T-helper 9 cell (primary cell): Measurements from ENCODE around the gene ITGAX.

Experiments
- DNase-seq: peaks from one replicate; pipeline ENCODE4 v3.0.0-alpha.2; 2020

Gene ITGAX

DNA sequence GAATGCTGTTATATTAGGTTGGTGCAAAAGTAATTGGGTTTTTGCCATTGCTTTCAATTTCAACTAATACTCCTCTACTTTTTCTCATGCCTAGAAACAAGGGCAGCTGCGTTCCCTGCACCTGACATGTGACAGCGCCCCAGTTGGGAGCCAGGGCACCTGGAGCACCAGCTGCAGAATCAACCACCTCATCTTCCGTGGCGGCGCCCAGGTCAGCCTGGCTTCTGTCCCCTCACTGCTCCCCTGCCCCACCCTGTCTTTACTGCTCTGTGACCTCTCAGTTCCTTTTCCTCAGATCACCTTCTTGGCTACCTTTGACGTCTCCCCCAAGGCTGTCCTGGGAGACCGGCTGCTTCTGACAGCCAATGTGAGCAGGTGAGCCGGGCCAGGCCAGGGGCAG lies 21.7 kb downstream of the ITGAX start:
- DNase-seq, result no peak

DNA sequence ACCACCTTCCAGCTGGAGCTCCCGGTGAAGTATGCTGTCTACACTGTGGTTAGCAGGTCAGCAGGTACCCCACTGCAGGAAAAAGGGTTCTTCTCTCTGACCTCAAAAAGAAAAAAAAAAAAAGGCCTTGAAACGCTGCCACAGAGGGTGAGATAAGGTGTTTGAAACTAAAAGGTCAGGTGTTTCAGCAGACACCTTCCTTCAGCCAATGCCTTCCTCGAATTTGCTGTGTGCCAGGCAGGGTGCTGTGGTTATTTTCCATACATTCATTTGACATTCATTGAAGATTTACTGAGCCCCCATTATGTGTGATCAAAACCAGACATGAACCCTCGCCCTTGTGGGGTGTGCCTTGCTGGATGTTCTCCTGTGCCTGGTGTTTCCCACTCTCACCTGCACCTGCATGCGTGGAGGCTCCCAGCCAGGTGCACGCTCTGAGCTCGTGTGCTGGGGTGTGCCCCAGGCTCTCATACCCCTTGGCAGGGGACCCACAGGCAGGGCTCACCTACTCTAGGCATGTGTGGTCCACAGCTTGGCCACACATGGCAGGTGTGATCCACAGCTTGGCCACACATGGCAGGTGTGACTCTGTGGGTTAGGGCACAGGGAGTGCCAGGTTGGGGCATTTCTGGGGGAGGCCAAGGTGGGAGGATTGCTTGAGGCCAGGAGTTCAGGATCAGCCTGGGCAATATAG lies 22.4 kb downstream of the ITGAX start:
- DNase-seq, result no peak

DNA sequence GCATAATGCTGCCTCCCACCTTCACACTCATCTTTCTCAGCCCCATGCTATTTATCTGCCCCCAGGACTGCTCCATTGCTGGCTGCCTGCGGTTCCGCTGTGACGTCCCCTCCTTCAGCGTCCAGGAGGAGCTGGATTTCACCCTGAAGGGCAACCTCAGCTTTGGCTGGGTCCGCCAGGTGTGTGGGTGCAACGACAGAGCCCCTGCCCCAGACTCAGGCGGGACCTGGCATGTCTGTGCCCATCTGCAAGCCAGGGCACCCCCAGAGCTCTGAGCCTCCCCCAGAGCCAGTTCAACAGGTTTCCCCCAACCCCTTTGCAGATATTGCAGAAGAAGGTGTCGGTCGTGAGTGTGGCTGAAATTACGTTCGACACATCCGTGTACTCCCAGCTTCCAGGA lies 25.2 kb downstream of the ITGAX start:
- DNase-seq, result no peak

DNA sequence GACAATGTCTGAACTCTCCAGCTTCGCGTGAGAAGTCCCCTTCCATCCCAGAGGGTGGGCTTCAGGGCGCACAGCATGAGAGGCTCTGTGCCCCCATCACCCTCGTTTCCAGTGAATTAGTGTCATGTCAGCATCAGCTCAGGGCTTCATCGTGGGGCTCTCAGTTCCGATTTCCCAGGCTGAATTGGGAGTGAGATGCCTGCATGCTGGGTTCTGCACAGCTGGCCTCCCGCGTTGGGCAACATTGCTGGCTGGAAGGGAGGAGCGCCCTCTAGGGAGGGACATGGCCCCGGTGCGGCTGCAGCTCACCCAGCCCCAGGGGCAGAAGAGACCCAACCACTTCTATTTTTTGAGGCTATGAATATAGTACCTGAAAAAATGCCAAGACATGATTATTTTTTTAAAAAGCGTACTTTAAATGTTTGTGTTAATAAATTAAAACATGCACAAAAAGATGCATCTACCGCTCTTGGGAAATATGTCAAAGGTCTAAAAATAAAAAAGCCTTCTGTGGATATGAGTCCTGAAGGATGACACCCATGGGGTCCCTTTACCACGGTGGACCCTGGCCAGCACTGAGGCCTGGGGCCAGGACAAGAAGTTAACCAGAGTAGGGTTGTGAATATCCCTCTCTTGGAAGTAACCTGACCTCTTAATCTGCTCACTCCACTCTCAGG lies 27.6 kb downstream of the ITGAX start:
- DNase-seq, result peak; percentile 26

DNA sequence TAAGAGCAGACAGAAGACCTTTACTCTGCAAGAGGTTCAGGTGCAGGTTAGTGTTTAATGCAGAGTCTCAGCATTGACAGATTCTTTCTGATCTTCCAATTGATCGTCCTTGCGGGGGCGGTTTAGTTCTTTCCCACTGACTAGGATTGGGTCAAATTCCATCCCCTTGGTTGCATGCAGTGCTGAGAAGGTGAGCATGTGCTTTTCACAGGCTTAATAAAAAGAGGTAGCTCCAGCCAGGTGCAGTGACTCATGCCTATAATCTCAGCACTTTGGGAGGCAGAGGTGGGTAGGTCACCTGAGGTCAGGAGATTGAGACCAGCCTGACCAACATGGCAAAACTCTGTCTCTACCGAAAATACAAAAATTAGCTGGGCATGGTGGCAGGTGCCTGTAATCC lies 30.7 kb downstream of the ITGAX start:
- no peak for DNase-seq

GRCh38 chr16:31386157-31386984 lies 31.4 kb downstream of the ITGAX start:
- DNase-seq, result no peak

DNA sequence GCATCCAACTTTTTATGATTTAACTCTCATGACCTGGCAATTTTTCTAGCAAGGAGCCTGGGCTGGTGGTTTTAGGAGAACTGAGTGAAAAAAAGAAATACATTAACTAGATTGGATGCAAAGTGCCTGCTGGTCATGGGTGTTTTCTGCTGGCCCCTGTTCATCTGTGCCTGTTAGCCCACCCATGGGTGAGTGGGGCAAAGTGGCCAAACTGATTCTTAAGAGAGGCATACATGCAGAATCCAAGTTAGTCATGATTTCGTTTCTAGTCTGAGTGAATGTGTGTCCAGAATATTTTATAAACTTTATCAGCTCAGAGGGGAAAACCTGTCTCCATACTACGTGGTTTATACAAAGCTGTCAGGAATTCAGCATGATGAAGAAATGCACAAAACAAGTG lies 33.6 kb downstream of the ITGAX start:
- DNase-seq, result no peak

GRCh38 chr16:31390504-31391041 lies 35.6 kb downstream of the ITGAX start:
- DNase-seq, result no peak

- DNase-seq, result no peak
These were observed 38.1 kb downstream of the ITGAX start, which contains the start of gene ITGAD for GRCh38 chr16:31393056-31393455. Gene ITGAD (plus strand): TSS chr16:31393335. CDS start chr16:31393361, 26 bp downstream.

DNA sequence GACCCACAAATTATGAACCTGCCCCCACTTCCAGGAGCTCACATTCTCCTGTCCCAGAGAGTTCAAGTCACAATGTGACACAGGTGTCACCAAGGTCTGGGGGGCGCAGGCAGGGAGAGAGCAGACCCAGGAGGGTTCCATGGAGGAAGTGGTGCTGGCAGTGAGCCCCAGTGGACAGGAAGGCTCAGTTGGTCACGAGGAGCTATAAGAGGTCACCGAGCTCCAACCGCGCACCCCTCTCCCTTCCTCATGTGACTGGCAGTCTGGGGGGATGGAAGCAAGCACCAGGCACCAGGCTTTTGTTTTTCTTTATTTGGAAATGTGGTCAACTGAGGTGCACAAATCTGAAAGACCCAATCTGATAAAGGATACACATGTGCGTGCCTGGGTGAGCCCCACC lies 40.7 kb downstream of the ITGAX start:
- DNase-seq, result no peak

DNA sequence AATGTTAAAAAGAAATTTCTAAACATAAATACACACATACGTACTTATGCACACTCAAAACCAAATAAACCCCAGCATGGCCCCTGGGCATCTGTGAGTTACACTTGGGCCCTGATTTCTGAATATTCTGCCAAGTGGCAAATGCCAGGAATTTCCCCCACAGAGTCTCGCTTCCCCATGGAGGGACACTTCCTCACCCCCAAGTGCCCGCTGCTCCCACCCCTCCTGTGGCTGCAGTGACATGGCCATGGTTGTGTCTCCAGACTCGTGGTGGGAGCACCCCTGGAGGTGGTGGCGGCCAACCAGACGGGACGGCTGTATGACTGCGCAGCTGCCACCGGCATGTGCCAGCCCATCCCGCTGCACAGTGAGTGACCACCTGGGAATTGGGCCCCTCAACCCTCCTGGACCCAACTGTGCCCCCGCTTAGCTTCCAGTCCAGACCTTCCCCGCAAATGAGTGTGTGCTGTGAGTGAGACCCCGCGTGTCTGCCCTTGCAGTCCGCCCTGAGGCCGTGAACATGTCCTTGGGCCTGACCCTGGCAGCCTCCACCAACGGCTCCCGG lies 42.2 kb downstream of the ITGAX start:
- DNase-seq, result no peak

DNA sequence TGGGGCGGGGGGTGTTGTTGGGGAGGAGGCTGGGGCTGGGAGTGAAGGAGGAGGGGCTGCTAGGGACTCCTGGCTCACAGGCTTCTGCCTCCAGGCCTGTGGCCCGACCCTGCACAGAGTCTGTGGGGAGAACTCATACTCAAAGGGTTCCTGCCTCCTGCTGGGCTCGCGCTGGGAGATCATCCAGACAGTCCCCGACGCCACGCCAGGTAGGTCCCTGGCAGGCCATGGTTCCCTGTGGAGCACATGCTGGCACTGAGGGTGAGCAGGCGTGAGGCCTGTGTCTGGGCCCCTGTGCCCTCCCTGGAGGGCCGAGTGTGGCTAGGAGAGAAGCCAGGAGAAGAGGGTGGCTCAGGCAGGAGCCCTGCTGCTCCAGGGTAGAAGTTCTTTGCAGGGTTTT lies 42.7 kb downstream of the ITGAX start:
- DNase-seq, result no peak

GRCh38 chr16:31400191-31400590 lies 45.2 kb downstream of the ITGAX start:
- DNase-seq, result no peak

DNA sequence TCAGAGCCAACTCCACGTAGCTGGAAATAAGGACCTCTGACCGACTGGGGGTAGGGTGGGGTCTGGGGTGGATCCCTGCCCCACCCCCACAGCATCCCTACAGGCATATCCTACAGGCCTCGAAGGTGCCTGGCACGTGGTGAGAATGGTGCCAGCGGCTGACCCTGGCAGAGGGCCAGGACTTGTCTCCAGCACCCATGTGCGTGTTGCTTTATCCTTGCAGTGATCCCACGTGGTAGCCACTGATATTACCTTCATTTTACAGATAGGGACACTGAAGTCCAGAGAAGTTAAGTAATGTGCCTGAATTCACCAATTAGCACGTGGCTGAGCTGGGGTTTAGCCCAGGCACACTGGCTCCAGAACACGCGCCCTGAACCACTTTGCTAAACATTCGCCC lies 46.5 kb downstream of the ITGAX start:
- no peak for DNase-seq

GRCh38 chr16:31402687-31403086 lies 47.7 kb downstream of the ITGAX start:
- no peak for DNase-seq

DNA sequence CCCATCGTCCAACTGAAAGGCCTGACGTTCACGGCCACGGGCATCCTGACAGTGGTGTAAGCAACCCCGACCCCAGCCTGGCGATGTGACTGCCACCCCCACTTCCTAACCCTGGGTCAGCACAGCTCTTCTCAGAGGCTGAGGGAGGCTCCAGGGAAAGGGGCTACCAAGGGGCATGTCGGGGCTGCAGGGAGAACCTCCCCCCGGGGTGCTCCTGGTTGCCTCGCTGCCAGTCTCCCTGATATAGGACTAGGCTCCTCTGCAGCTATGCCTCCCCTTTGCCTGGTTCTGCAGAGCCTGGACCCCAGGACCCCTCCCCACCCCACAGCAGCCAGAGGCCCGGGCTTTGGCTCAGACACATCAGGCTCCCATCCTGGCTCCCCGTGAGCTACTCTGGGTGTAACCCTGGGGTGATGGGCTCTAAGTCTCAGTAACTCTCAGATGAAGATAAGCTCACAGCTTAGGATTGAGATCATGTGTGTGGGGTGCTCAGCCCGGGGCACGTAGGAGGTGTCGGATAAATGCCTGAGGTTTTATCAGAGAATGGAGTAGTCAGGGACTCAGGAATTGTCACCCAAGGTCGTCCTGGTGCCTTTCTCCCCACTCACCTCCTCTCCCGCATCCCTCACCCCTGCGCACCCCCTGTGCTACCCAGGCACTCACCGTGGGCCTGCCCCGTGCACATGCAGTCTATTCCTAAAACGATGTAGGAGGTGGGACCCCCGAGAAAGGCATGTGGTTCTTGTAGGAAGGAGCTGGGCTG lies 48.8 kb downstream of the ITGAX start:
- DNase-seq, result no peak

DNA sequence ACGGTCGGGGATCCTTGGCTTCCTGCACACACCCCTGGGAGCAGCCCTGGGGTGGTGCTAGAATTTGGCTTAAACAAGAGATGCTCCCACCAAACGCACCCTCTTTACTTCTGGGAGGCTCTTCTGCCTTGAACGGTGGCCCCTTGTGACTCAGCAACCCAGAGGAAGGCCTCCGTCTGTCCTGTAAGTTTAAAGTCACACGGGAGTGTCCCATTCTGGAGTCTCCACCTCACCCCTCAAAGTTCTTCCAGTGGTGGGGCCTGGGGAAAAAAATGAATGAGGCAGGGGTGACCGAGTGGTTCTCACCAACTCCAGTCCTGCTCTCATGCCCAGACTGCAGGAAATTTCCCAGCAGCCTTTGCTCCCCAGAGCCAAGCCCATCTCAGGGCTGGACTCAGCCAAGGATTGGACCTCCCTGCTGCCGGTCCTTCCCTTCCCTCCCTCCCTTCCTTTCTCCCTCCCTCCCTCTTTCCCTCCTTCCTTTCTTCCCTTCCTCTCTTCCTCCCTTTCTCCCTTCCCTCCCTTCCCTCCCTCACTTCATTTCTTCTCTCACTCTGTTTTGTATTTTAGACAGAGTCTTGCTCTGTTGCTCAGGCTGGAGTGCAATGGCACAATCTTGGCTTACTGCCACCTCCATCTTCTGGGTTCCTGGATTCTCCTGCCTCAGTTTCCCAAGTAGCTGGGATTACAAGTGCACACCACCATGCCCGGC lies 49.5 kb downstream of the ITGAX start:
- no peak for DNase-seq

- DNase-seq, result no peak
These were observed 52.4 kb downstream of the ITGAX start for GRCh38 chr16:31407406-31407805.

- DNase-seq, result no peak
These were observed 54.5 kb downstream of the ITGAX start for GRCh38 chr16:31409433-31409832.

GRCh38 chr16:31410082-31410481 lies 55.1 kb downstream of the ITGAX start:
- DNase-seq, result no peak

GRCh38 chr16:31411024-31411844 lies 56.3 kb downstream of the ITGAX start:
- no peak for DNase-seq
